ENCODE results near the gene SPATA20.

The SPATA20 gene

GRCh38 chr17:50560185-50560824 is 13.3 kb downstream of the SPATA20 start, which contains the start of gene CACNA1G:
Gene CACNA1G, plus strand, starts transcription at chr17:50560715. Its CDS starts 745 bp downstream, at chr17:50561460.
- peak; percentile 89 to 90 for DNase-seq

GRCh38 chr17:50560931-50561745 is 14.2 kb downstream of the SPATA20 start:
- no peak for DNase-seq

- no peak for DNase-seq
Observed at GRCh38 chr17:50561746-50562141, 14.8 kb downstream of the SPATA20 start.

DNA sequence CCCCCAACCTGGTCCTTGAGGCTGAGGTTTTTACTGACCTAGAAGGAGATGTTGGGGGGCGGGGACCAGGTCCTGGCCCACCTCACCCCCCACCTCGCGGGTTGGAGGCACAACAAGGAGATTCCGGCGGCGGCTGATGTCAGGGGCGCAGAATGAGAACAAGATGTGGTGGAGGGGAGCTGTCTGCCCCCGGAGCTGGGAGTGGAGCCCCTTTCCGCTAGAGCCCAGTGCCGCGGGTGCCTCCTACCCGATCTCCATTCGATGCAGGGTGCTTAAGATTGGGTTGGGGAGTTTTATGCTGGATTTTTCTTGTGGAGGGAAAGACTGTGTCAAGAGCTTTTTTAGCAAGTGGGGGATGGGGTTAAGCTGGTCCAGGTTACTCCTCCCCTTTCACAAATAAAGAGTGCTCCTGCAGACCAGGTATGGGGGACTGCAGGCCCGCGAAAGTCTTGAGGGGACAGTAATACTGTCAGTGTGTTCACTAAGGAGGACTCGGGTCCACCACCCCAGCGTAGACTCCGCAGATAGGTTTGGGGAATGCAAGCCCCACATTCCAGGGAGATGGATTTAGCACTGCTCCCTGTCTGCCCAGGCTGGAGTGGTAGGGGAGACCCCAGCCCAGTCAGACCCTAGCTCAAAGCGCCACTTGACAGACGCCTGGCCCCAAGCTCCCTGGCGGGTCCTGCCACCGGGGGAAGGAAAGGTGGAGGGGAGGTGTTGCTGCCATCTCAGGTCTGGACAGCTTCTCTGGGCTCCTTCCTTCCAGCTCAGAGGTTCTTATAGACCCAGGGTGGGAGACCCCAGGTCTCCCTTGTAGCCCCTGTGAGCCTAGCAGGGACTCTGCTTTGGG is 15.5 kb downstream of the SPATA20 start:
- no peak for DNase-seq

DNA sequence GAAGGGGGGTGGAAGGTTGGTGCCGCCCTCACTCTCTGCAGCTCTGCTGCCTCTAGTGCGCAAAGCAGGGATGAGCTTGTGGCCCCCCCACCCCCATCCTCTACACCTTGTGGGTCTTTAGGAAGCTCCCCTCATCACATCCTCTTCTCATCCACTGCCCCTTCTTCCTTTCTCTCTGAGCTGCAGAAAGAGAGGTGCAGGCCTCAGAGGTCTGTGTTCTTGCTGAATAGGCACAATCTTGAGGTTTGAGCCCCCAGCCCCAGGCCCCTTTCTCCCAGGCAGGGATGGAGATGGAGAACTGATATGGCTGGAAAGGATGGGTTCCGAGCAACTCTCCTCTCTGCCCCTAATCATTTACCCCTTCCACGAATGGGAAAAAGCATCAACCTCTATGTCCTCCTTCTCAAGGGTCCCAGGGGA is 16.1 kb downstream of the SPATA20 start:
- no peak for DNase-seq

DNA sequence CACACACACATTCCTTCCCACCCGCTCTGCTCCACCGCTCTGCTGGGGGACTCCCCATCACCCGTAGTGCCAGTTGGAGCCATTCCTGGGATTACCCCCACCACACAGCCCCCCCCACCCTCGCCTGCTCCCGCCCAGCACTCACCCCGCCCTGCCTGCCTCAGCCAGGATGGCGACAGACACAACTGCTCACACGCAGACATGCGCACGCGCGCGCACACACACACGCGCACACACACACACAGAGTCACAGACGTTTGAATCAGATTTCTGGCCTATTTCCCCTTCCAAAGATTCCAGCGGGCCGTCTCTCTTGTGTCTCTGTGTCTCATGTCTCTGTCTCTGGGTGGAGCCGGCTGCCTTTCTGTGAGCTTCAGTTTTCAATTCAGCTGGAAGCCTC is 17.9 kb downstream of the SPATA20 start:
- no peak for DNase-seq

GRCh38 chr17:50565402-50566350 is 18.7 kb downstream of the SPATA20 start:
- DNase-seq, result peak in 1 of 2 donors; percentile 39

- no peak for DNase-seq
Observed at GRCh38 chr17:50566886-50567285, 19.9 kb downstream of the SPATA20 start.

- DNase-seq, result no peak
Observed at GRCh38 chr17:50568659-50569058, 21.7 kb downstream of the SPATA20 start.

DNA sequence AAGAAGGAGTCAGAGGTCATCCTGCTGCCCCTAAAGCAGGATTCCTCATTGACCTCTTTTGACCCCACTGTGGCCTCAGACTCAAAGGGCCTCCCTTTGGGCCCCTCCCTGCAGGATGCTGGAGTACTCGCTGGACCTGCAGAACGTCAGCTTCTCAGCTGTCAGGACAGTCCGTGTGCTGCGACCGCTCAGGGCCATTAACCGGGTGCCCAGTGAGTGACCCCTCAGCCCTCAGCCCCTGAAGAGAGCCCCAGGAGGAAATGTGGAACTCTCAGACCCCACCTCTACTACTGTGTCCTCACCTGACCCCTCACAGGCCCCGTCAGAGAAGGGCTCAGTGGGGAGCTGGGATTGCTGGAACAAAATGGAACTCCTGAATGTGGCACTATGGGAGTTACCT is 22.6 kb downstream of the SPATA20 start:
- no peak for DNase-seq

DNA sequence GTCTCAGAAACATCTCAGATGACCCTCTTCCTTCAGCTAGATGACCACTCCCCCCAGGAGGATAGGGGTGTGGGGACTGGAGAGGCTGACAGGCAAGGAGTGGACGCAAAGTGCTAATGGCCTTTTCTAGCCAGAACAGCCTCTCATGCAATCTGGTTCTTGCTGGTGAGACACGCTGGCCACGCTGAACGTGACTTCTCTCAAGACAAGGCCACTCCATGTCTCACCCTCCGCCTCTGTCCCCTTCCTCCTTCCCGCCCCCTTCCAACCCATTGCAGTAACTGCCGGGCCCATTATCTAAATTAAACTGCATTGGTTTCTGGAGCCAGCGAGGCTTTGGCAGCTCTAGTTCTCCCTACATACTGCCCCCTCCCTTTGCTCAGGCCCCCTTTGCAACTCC is 23.1 kb downstream of the SPATA20 start:
- no peak for DNase-seq

- DNase-seq, result no peak
Observed at GRCh38 chr17:50570528-50570927, 23.6 kb downstream of the SPATA20 start.

DNA sequence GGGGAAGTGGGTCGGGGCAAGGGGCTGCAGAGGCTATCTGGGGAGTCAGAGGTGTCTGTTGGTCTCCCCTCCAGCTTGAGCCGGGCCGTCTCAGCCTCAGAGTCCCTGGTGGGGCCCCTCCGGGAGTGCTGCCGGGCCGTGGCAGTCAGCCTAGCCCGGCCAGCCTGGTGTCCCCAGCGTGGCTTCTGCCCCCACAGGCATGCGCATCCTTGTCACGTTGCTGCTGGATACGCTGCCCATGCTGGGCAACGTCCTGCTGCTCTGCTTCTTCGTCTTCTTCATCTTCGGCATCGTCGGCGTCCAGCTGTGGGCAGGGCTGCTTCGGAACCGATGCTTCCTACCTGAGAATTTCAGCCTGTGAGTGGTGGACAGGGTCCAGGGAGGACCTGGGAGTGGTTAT is 24.7 kb downstream of the SPATA20 start:
- no peak for DNase-seq

DNA sequence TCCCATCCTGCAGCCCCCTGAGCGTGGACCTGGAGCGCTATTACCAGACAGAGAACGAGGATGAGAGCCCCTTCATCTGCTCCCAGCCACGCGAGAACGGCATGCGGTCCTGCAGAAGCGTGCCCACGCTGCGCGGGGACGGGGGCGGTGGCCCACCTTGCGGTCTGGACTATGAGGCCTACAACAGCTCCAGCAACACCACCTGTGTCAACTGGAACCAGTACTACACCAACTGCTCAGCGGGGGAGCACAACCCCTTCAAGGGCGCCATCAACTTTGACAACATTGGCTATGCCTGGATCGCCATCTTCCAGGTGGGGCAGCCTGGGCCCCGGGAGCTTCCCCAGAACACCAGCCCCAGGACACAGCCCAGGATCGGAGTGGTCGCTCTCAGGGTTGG is 25.6 kb downstream of the SPATA20 start:
- no peak for DNase-seq

- DNase-seq, result no peak
Observed at GRCh38 chr17:50573866-50574611, 27.1 kb downstream of the SPATA20 start.

- DNase-seq, result no peak
Observed at GRCh38 chr17:50575581-50576210, 28.7 kb downstream of the SPATA20 start.

- no peak for DNase-seq
Observed at GRCh38 chr17:50576864-50577263, 29.9 kb downstream of the SPATA20 start.

DNA sequence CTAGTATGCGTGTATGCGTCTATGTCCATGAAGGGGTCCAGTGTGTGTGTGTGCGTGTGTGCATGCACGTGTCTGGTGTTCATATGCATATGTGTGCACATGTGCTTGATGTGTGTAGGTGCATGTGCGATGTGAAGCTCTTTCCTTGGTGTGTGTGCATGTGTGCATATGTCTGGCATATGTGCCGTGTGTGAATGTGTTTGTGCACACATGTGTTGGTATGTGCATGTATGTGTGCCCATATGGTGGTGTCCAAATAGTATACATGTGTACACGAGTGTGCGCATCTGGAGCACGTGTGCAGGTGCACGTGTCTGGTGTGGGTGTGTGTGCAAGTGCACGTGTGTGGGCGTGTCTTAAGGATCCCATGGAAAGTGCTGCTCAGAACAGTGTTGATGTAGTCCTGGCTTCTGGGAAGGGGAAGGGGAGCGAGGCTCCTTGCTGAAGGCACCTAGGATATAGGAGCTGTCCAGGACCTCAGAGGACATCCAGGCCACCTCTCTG is 30.5 kb downstream of the SPATA20 start:
- DNase-seq, result no peak

DNA sequence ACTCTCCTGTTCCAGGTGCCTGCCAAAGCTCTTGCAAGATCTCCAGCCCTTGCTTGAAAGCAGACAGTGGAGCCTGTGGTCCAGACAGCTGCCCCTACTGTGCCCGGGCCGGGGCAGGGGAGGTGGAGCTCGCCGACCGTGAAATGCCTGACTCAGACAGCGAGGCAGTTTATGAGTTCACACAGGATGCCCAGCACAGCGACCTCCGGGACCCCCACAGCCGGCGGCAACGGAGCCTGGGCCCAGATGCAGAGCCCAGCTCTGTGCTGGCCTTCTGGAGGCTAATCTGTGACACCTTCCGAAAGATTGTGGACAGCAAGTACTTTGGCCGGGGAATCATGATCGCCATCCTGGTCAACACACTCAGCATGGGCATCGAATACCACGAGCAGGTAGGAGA is 31.2 kb downstream of the SPATA20 start:
- no peak for DNase-seq

GRCh38 chr17:50579399-50579798 is 32.4 kb downstream of the SPATA20 start:
- DNase-seq, result no peak

DNA sequence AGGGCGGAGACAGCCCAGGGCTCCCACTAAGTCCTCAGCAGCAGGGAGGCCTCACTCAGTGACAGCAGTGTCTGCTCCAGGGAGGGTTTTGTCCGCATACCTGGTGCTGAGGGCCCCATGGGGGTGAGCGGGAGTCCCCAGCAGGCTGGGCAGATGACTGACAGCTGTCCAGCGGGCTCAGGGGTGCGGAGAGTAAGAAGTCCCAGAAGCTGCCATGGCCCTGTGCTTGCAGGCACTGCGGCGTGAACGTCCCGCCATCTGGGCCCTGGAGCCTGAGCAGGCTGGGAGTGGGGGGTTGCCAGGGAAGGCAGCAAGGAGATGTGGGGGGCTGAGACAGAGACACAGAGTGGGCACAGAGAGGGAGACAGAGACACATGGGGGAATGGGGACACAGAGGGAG is 33.7 kb downstream of the SPATA20 start:
- no peak for DNase-seq

Measured in CD4-positive, alpha-beta T cell treated with Interleukin-4 for 1 hour (primary cell).